Kidney (tissue), 14 donors: ENCODE measurements around the gene C1orf185. TPM values are rescaled to one million over a fixed set of nuclear protein-coding genes. Genes with fewer than 3 reads are reported as not detected.

Source experiments
- DNase-seq, 5 donors: peaks; one replicate each; pipeline ENCODE4 v3.0.0-alpha.2; 2013 to 2020
- FAIRE-seq: peaks from 2 replicates; lab custom pipeline; 2012; peaks lifted over from hg19 to GRCh38; lab: Jason Lieb, UNC
- H3K27ac ChIP-seq, 2 donors: one replicate each; pipeline ENCODE4 v1.7.0; 2013; ENCODE audit warnings: low read depth in 2 of 2, low read length in 2 of 2, inconsistent platforms in 1 of 2
- H3K27me3 ChIP-seq: one replicate; pipeline ENCODE4 v1.7.1; 2013; ENCODE audit warnings: low read length, inconsistent platforms; ENCODE audit not compliant: control insufficient read depth, insufficient read depth
- H3K36me3 ChIP-seq, 3 donors: one replicate each; pipeline versions ENCODE4 v1.7.0 to v1.7.1; 2013; ENCODE audit warnings: low read length in 3 of 3, control low read depth in 1 of 3, inconsistent platforms in 1 of 3; ENCODE audit not compliant: insufficient read depth in 3 of 3, control insufficient read depth in 2 of 3
- H3K4me1 ChIP-seq, 3 donors: one replicate each; pipeline versions ENCODE4 v1.7.0 to v1.7.1; 2013; ENCODE audit warnings: low read length in 3 of 3, inconsistent platforms in 1 of 3, low read depth in 1 of 3; ENCODE audit not compliant: control insufficient read depth in 2 of 3, insufficient read depth in 2 of 3
- H3K4me3 ChIP-seq, 3 donors: one replicate each; pipeline versions ENCODE4 v1.7.0 to v1.8.1; 2013; ENCODE audit warnings: low read length in 3 of 3, control low read depth in 1 of 3, inconsistent platforms in 1 of 3
- H3K9ac ChIP-seq, 3 donors: one replicate each; pipeline versions ENCODE4 v1.7.0 to v1.7.1; 2013; ENCODE audit warnings: low read length in 3 of 3, control low read depth in 1 of 3, inconsistent platforms in 1 of 3
- H3K9me3 ChIP-seq, 3 donors: one replicate each; pipeline versions ENCODE4 v1.7.0 to v1.7.1; 2013; ENCODE audit warnings: low read length in 3 of 3, control low read depth in 1 of 3, inconsistent platforms in 1 of 3; ENCODE audit not compliant: control insufficient read depth in 2 of 3, insufficient read depth in 1 of 3
- CTCF ChIP-seq: IDR thresholded peaks from 3 replicates; pipeline ENCODE4 v1.5.1; 2012; ENCODE audit warnings: mild to moderate bottlenecking, moderate library complexity, borderline replicate concordance; ENCODE audit not compliant: insufficient read depth; ENCODE audit errors: extremely low read depth
- intact Hi-C: fragments of 100-400 bp; cut with DNase I; formaldehyde crosslinking; loops from one replicate; pipeline ENCODE4 v1.11.1; 2022
- polyA plus RNA-seq: library from polyadenylated mRNA; stranded (reverse); fragments of 350-450 nt; fragmentation: Illumina TruSeq; extraction: RNeasy Lipid Tissue Mini Kit (QIAGEN cat#74804); gene quantifications from one replicate; pipeline ENCODE4 v1.2.3, GENCODE V29; 2014; ENCODE audit warnings: low read depth, low replicate concordance; ENCODE audit not compliant: insufficient read depth
- total RNA-seq: library from RNA; stranded (reverse); fragmentation: NEBNext Ultra II Directional; extraction: Animal tissue kit (Norgen Biotek cat#: 25700); gene quantifications from one replicate; pipeline ENCODE4 v1.2.1, GENCODE V29; 2021
- donor health status: control.
- donor health status: control.
- donor health status: control.
- donor health status: control.
- donor health status: control.
- donor health status: DM: yes; HTN: yes; CAD: no.
- donor health status: Normal renal cell carcinoma (clear cell type).

The C1orf185 gene
- total and polyA plus RNA-seq, 2 donors from 2014 or later: not detected

- FAIRE-seq: no peak
- intact Hi-C loops: no loop called here
Measured at GRCh38 chr1:51071291-51072042, 30.6 kb upstream of the C1orf185 start.

GRCh38 chr1:51072043-51072439 is 30.0 kb upstream of the C1orf185 start:
- intact Hi-C loops: no loop called here
- Histone ChIP-seq H3K4me1 (no peaks in the 10 kb centered on the region), H3K4me3 (no peak overlapping the region), H3K9me3 (no peaks in the 10 kb centered on the region), H3K36me3 (no peaks in the 10 kb centered on the region), H3K9ac (no peak overlapping the region), H3K27ac (no peak overlapping the region), H3K27me3 (no peaks in the 10 kb centered on the region)
- DNase-seq (no peak), FAIRE-seq (no peak)
- no peak for TF ChIP-seq CTCF

More at GRCh38 chr1:51071291-51072042, 30.6 kb upstream of the C1orf185 start:
- no peaks in the 10 kb centered on the region for H3K36me3 ChIP-seq
- no peaks in the 10 kb centered on the region for H3K9me3 ChIP-seq
- no peak for DNase-seq
- no peaks in the 10 kb centered on the region for H3K27me3 ChIP-seq
- H3K9ac ChIP-seq: no peak overlapping the region
- H3K4me3 ChIP-seq: no peak overlapping the region
- H3K4me1 ChIP-seq: no peaks in the 10 kb centered on the region
- TF ChIP-seq CTCF: no peak
- H3K27ac ChIP-seq: no peak overlapping the region

GRCh38 chr1:51072651-51073050 is 29.4 kb upstream of the C1orf185 start:
- no peak for TF ChIP-seq CTCF
- Histone ChIP-seq H3K4me3 (no peak overlapping the region), H3K27ac (no peak overlapping the region), H3K27me3 (no peaks in the 10 kb centered on the region), H3K9ac (no peak overlapping the region), H3K9me3 (no peaks in the 10 kb centered on the region), H3K36me3 (no peaks in the 10 kb centered on the region), H3K4me1 (no peaks in the 10 kb centered on the region)
- intact Hi-C loops: no loop called here
- no peak for DNase-seq
- no peak for FAIRE-seq
